HepG2 (cell line): ENCODE measurements around the gene NPW. TPM values are rescaled to one million over a fixed set of nuclear protein-coding genes. Genes with fewer than 3 reads are reported as not detected.

Source experiments
- ARID2 ChIP-seq: sonication (generic); formaldehyde crosslinking; IDR thresholded peaks from 2 replicates; pipeline ENCODE4 v1.8.1; 2022; ENCODE audit warnings: mild to moderate bottlenecking, missing genetic modification reagents, borderline replicate concordance
- BRCA1 ChIP-seq: sonication (generic); formaldehyde crosslinking; IDR thresholded peaks from 2 replicates; pipeline ENCODE4 v1.4.0; 2020; ENCODE audit warnings: missing genetic modification reagents
- CCDC6 ChIP-seq: sonication (generic); formaldehyde crosslinking; IDR thresholded peaks from 2 replicates; pipeline ENCODE4 v1.8.1; 2022; ENCODE audit warnings: mild to moderate bottlenecking, missing genetic modification reagents, moderate library complexity
- CREBL2 ChIP-seq: sonication (generic); formaldehyde crosslinking; IDR thresholded peaks from 2 replicates; pipeline ENCODE4 v1.8.1; 2023; ENCODE audit warnings: missing genetic modification reagents, mild to moderate bottlenecking, borderline replicate concordance
- FOXP1 ChIP-seq, 2 experiments: fragments of 450-650 bp in 1 of 2; IDR thresholded peaks; 2 replicates each; pipeline ENCODE4 v1.6.1; 2017 to 2018; ENCODE audit warnings: antibody characterized with exemption in 1 of 2
- ISX ChIP-seq: sonication (generic); formaldehyde crosslinking; conservative IDR thresholded peaks from 2 replicates; pipeline ENCODE4 v1.5.0; 2020; ENCODE audit warnings: missing genetic modification reagents
- MTF1 ChIP-seq: sonication (generic); formaldehyde crosslinking; IDR thresholded peaks from 2 replicates; pipeline ENCODE4 v1.5.0; 2020; ENCODE audit warnings: missing genetic modification reagents
- PRDM10 ChIP-seq: sonication (generic); formaldehyde crosslinking; IDR thresholded peaks from 2 replicates; pipeline ENCODE4 v1.4.0; 2020; ENCODE audit warnings: low read depth, missing genetic modification reagents
- SIX1 ChIP-seq: sonication (generic); formaldehyde crosslinking; IDR thresholded peaks from 2 replicates; pipeline ENCODE4 v1.4.0; 2020; ENCODE audit warnings: missing genetic modification reagents, borderline replicate concordance
- TARDBP ChIP-seq: sonication (generic); formaldehyde crosslinking; IDR thresholded peaks from 2 replicates; pipeline ENCODE4 v1.8.0; 2022; ENCODE audit warnings: mild to moderate bottlenecking, missing genetic modification reagents
- ZBTB33 ChIP-seq: sonication (generic); formaldehyde crosslinking; IDR thresholded peaks from 2 replicates; pipeline ENCODE4 v1.4.0; 2020; ENCODE audit warnings: missing genetic modification reagents
- ZMAT3 ChIP-seq: sonication (generic); formaldehyde crosslinking; conservative IDR thresholded peaks from 2 replicates; pipeline ENCODE4 v1.7.0; 2021; ENCODE audit warnings: missing genetic modification reagents
- ZNF142 ChIP-seq: sonication (generic); formaldehyde crosslinking; IDR thresholded peaks from 2 replicates; pipeline ENCODE4 v1.4.0; 2020; ENCODE audit warnings: missing genetic modification reagents
- ZNF17 ChIP-seq: sonication (generic); formaldehyde crosslinking; IDR thresholded peaks from 2 replicates; pipeline ENCODE4 v1.5.0; 2020; ENCODE audit warnings: mild to moderate bottlenecking, missing genetic modification reagents
- ZNF251 ChIP-seq: sonication (generic); formaldehyde crosslinking; IDR thresholded peaks from 2 replicates; pipeline ENCODE4 v1.9.0; 2021; ENCODE audit warnings: mild to moderate bottlenecking, missing genetic modification reagents
- ZNF468 ChIP-seq: sonication (generic); formaldehyde crosslinking; IDR thresholded peaks from 2 replicates; pipeline ENCODE4 v1.8.0; 2022; ENCODE audit warnings: mild to moderate bottlenecking, moderate library complexity, missing genetic modification reagents
- ZNF546 ChIP-seq: sonication (generic); formaldehyde crosslinking; conservative IDR thresholded peaks from 2 replicates; pipeline ENCODE4 v1.8.1; 2023; ENCODE audit warnings: mild to moderate bottlenecking, missing genetic modification reagents
- ZNF775 ChIP-seq: sonication (generic); formaldehyde crosslinking; IDR thresholded peaks from 2 replicates; pipeline ENCODE4 v1.4.0; 2020; ENCODE audit warnings: missing genetic modification reagents, mild to moderate bottlenecking, moderate library complexity, borderline replicate concordance
- polyA plus RNA-seq, 8 experiments: library from polyadenylated mRNA; depleted of rRNA in 3 of 8; stranded (reverse) in 7 of 8; unstranded in 1 of 8; fragments of >200 nt; fragmentation: Illumina TruSeq in 4 of 8; extraction: Trizol in 4 of 8; gene quantifications; 2 replicates each; pipeline versions ENCODE4 v1.2.1 to v1.2.3, GENCODE V29; 2011 to 2016; ENCODE audit warnings: low read depth in 4 of 8, missing spikeins in 1 of 8, mixed read lengths in 1 of 8; ENCODE audit not compliant: insufficient read depth in 1 of 8
- total RNA-seq, 5 experiments: library from RNA; depleted of rRNA; stranded (reverse); fragments of >200 nt; fragmentation: Illumina TruSeq; extraction: Trizol; gene quantifications; 2 replicates each; pipeline ENCODE4 v1.2.3, GENCODE V29; 2016; ENCODE audit warnings: low read depth in 1 of 5

Gene NPW
- total and polyA plus RNA-seq, 2 of the 13 experiments (the other 11 are each of a cell fraction or from before 2014, with no cell fraction given), result 0.24 to 0.97 TPM

- 0 out of 2 replicates have a peak, but pooled peaks have one; percentile 40 for TF ChIP-seq ZNF142 (CRISPR knock-in tag)
- TF ChIP-seq BRCA1 (CRISPR knock-in tag), result no peak
- no peak for TF ChIP-seq ISX
- no peak for TF ChIP-seq SIX1 (CRISPR knock-in tag)
- TF ChIP-seq PRDM10 (CRISPR knock-in tag), result peak; percentile 15; the same call in 1 of the 2 replicates
- no peak for TF ChIP-seq ZNF546 (CRISPR knock-in tag)
- no peak for TF ChIP-seq ZNF17 (CRISPR knock-in tag)
- no peak for TF ChIP-seq CREBL2 (CRISPR knock-in tag)
- no peak for TF ChIP-seq CCDC6 (CRISPR knock-in tag)
- TF ChIP-seq ZNF251, result no peak
- TF ChIP-seq ZMAT3, result no peak
- peak; percentile 86 for TF ChIP-seq ZBTB33
- peak; percentile 58; the same call in 1 of the 2 replicates for TF ChIP-seq TARDBP (CRISPR knock-in tag)
- TF ChIP-seq ARID2, result no peak
- no peak for TF ChIP-seq ZNF468 (CRISPR knock-in tag)
- no peak for TF ChIP-seq FOXP1 (IDR thresholded peaks at IDR 0.05)
- TF ChIP-seq FOXP1 (CRISPR knock-in tag; IDR thresholded peaks at IDR 0.05), result no peak
- no peak for TF ChIP-seq MTF1 (CRISPR knock-in tag)
- no peak for TF ChIP-seq ZNF775 (CRISPR knock-in tag)
Measured at GRCh38 chr16:2003827-2004641, 15.6 kb upstream of the NPW start (continued).
